ENCODE data around the gene LRRC47.
"Not testable (repeated sequence)": the region's sequence is repeated elsewhere in the genome, so short reads cannot be mapped to it uniquely, and the experiment has no call there.

The LRRC47 gene

DNA sequence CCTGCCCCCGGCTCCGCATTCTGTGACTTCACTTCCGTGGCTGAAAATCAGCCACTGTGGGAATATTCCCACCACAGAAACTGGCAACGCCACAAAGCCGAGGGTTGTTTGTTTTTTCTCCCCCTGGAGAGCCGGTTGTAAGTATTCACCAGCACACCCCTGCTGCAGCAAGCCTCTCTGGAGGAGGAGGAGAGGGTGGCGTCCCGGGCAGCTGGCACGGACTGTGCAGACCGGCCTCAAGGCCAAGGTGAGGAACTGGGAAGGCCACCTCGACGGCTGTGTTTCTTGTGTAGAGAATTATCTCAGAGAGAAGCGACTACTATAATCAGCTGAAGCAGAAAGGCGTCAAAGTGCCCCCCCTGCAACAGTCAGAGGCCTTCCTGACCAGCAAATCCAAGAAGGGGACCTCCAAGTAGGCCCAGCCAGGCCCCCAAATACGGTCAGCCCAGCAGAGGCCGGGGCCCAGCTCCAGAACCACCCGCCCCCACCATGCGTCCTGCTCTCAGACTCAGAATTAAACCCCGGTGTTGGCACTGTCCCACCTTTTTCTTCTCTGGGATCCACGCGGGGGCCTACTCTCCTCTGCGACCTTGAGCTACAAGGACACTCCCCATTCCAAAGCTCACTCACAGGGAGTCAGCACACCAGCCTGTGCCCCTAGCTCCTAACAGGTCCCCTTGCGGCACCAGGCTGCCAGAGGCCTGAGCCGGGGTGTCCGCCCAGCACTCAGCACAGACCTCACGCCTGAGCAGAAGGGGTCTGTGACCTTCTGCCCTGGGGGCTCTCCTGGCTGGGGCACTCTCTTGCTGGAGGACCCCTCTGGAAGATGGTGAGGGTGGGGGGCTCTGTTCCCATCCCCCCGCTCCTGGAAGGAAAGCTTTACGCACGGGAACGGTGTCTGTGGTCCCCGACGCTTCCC is 24.9 kb downstream of the LRRC47 start:
- DNase-seq (ENCODE audit: low spot score): no peak

DNA sequence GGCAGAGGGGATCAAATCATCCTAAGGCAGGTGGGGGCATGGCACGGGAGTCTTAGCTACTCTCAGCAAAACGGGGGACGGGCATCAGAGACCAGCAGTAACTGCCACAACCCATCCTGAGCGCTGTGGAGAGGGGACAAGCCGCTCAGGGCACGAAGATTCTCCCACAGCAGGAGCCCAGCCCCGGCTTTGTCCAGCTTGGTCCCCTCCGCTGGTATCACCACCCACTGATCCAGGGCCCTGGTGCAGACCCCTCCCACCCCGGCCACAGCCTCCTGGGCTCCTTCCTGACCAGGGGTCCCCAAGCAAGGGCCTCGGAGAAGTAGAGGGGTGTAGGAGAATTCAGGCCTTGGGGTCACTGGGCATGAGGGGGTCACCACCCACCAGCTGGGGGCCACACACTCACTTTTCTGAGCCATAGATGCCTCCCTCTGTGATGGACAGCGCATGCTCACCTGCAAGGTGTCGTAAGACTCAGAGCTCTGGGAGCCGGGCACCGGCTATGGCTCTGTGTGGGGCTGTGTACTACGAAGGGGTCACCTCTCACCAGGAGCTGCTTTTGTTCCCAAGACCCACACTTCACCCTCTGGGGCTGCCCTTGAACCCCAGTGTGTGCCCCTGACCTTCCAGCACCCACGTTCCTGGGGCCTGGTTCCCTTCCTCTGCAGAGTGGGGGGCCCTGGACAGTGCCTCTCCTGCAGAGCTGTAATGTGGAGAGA is 26.1 kb downstream of the LRRC47 start:
- DNase-seq (ENCODE audit: low spot score): no peak

DNA sequence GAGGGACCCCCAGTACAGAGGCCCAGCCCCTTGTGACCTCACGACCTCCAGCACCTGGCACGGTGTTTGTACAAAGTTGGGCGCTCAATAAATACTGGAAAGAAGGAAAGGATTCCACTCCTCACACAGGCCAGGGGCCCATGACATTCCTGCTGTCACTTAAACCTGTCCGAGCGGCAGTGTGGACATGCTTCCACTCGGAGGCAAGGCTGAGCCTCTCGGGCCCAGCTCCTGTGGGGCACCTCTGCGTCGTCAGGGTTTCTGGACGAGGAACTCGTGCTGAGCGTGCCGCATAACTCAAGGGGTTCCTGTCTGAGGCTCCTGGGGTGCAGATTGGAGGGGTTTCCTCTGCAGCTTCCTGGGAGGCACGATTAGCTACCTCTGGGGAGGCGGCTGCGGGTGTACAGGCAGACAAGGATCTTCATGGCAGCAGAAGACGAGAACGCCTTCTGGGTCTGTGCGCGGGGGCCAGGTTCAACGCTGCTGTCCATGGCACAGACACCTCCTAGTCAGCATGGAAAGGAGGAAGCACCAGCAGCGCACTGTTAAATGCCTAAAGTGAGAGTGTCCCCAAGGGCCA is 27.4 kb downstream of the LRRC47 start:
- no peak for DNase-seq (ENCODE audit: low spot score)

DNA sequence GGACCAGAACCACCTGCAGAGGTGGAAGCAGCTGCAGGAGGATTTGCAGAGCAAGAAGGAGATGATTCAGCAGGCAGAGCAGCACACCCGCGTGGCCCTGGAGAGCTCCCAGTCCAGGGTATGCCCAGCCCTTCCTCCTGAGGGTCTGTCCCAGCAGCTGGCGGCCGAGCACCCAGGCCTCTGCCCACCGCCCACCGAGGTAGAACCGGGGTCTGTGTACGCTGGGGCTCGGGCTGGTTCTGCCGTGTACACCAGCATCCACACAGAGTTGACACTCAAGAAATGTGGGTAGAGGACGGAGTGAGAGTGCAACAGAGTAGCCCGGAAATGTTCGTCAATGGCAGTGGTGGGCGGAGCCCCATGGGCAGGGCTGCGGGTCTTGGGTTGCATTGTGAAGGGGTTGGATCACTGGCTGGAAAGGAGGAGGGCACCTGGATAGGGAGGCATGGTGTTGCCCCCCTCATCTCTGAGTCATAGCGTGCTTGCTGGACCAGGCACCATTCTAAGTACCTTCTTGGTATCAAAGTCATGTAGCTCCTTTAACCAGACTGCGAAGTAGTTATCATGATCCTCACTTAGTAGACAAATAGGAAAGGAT is 28.9 kb downstream of the LRRC47 start:
- no peak for DNase-seq (ENCODE audit: low spot score)

DNA sequence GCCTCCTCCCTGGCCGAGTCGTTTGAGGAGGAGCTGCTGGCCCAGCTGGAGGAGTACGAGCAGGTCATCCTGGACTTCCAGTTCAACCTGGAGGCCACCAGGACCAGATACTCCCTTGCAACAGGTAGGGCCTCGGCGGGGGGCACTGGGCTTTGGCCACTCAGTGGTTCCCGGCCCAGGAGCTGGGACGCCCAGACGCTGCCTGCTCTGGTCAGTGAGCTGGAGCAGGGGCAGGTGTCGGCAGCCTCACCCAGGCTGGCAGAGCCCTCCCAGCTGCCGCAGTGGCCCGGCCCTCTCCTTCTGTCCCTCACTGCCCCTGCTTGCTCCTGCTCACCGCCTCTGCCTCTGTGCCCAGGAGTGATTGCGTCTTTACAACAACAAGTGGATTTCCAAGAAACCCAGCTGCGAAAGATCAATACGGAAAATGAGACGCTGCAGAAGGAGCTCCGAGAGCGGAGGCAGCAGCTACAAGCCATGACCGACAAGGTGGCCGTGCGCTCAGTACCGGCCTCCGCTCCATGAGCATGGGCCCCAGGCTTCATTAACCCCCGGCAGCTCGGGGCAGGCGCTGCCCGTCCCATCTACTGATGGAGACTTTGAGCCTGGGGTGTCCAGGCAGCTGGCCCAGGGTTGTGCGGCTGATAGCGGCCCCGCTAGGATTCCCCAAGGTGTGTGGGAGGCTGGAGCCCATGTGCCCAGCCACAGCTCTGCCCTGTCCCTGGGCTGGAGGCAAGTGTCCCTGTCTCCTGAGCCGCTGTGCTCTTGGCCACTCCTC is 32.8 kb downstream of the LRRC47 start:
- DNase-seq (ENCODE audit: low spot score): no peak

DNA sequence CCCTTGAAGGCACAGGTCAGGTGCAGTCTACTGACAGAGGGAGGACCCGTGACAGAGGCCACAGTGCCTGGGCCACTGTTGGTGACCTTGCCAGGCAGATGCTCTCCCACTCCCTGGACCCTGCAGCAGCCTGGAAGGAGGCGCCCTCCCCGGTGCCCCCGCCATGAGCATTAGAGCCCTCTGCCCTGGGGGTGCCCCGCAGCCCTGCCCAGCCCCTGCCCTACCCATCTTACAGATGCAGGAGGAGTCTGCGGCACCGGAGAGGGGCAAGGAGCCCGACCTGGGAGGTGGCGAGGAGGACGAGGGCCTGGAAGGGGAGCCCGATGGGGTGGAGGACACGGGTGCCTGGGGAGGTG is 33.4 kb downstream of the LRRC47 start:
- DNase-seq (ENCODE audit: low spot score): no peak

DNA sequence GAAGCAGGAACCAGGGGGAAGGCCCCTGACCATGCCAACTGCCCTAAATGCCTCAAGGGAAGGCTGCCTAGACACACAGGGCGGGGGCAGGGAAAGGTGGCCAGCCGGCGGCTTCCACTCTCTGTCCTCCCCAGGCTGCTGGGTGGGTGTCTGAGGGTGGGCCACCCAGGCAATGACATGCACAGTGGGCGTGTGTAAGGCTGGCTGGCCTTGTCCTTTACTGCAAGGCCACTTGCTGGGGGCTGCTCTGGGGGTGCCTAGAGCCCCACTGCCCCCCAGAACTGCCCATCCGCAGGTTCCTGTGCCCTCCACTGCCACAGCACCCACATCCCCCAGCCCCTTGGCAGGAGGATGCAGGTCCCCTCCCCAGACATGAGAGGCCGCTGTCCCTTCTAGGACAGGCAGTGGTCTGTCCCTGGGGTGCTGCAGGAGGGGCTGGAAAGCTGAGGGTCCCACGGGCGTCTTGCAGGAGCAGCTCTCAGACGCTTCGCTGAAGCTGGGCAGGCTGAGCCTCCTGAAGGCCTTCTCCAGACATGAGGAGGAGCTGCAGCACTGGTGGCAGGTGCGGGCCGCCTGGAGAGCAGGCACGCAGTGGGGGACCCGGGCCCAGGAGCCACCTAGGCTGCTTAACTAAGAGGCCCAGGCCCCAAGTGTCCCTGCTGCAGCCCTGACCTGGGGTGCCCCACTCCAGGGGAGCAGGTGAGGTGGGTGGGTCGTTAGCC is 34.0 kb downstream of the LRRC47 start:
- no peak for DNase-seq (ENCODE audit: low spot score)

DNA sequence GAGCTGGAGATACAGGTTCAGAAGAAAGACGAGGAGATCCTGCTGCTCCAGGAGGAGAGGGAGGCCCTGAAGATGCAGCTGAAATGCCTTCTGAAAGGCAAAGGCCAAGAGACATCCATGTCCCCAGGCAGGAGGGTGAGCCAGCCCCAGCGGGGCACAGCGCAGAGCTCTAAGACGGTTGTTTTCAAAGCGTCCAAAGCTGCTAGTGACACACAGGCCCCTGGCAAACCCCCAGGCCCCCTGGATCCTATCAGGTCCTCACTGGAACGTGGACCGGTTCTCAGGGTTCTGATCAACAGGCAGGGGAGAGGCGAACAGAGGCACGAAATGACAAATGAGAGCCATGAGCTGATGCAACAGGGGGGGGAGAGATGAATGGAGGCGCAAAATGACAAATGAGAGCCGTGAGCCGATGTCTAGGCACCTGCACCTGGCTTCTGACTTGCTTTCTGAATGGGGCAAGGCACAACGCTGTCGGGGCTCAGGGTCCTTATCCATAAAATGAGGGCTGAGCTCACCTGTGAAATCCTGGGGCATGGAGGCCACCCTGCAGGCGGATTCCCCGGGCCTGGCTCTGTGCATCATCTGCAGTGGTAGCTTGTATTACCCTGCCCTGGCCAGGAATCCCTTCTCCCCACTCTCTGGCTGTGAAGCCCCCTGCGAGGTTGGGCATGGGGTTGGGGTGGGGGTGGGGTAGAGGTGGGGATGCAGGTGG is 34.8 kb downstream of the LRRC47 start:
- DNase-seq (ENCODE audit: low spot score): no peak

DNA sequence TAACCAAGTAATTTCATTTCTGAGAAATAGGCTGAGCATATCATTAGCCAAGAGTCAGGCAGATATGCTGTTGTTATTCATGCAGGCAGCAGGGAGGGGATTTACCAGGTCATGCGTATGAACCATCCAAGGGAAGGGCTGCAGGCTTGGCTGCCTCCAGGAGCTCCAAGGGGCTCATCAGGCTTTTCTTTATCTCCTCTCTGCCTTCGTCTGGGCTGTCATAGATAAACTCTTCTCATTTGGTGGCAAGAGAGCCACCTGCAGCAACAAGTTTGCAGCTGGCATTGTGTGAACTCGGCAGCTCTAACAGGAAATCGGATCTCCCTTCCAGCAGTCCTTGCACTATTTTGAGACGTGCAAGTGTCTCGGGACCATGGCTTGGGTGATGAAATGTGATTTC is 36.5 kb downstream of the LRRC47 start:
- DNase-seq (ENCODE audit: low spot score): no peak

DNA sequence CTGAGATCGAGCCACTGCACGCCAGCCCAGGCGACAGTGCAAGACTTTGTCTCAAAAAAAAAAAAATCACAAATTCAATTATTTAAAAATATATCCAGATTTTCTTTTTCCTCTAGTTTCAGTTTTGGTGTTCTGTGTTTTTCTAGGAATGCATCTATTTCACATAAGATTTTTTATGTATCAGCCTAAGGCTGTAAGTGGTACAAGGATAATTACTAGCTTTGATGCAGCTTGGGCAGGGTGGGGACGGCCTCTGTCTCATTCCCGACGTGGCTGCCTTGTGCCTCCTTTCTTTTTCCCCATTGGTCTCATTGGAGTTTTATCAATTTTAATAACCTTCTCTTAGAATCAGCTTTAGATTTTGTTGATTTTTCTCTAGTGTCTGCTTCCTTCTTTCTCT is 37.1 kb downstream of the LRRC47 start:
- no peak for DNase-seq (ENCODE audit: low spot score)

DNA sequence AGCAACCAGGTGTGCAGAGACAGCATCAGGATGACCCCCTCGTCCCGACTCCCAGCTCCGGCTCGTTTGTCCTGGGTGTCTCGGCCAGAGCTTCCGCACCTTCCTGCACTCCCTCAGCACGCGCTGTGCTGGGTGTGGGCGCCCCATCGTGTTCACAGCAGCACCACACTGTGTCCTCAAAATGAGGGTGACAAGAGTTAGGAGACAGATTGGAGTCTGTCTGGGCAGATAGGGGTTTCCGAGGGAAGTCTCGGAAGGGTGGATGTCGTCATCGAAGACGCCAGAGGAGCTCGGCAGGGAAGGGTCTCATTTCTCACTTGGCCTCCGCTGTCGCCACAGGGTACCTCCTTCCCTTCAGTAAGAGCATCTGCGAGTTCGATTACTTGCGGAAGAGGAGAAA is 39.9 kb downstream of the LRRC47 start:
- no peak for DNase-seq (ENCODE audit: low spot score)

DNA sequence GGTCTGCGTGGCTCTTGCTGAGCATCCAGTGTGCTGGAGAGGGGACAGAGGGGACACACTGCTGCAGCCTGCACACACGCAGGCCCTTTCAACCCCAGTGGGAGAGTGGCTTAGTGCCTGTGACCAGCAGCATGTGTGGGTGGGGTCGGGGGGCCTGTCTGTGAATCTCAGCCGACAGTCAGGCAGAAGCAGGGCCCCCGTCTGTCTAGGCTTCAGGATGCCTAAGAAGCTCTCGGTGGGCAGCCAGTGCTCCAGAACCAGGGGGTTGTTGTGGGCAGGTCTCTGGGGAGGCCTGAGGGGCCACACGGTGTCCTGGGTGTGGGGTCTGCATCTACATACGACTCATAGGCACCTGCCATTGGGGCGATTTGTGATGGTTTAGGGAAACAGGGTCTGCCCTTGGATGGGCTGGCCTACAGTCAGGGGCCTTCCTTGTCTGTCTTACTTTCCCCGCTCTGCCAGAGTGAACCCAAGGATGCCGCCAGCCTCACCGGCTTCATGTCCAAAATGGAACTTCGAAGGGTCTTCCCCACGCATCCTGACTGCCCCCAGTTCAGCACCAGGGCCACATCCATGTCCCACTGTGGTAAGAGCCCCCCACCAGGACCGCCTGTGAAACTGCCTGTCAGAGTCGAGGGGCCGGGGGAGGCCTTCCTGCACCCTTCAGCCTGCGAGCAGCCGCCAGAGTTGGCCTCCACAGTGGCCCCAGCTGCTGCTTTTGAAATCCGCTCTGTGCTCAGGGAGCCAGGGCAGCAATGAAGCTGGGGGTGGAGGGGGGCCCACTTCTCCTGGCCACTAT is 42.4 kb downstream of the LRRC47 start:
- DNase-seq (ENCODE audit: low spot score): no peak

DNA sequence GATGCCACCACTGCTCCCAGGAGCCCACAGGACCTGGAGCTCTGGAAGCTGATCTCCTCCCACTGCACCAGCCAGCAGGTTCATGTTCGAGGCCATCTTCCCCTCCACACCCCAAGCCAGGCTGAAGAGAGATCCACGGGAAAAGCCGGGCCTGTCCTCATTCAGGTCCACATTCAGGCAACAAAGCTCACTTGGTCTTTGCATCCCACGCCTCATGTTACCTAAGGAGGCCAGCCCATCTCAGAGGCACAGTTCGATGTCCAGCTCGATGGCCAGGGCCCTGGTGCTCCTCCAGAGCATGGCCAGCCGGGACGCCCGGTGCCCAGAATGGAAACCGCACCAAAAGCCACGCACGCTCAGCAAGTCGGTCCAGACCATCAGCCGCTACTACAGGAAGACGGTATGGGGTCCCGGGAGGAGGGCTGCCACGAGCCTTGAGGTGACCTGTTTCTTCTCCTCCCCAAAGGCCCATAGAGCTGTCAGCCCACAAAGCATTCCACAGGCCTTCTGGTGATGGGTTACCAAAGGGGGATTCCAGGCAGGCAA is 43.8 kb downstream of the LRRC47 start, which contains the start of gene CCDC27:
CCDC27 (plus strand) TSS at position 51 of the 546 bp plus-strand sequence; CDS start at position 83, 32 bp downstream.
- no peak for DNase-seq (ENCODE audit: low spot score)

DNA sequence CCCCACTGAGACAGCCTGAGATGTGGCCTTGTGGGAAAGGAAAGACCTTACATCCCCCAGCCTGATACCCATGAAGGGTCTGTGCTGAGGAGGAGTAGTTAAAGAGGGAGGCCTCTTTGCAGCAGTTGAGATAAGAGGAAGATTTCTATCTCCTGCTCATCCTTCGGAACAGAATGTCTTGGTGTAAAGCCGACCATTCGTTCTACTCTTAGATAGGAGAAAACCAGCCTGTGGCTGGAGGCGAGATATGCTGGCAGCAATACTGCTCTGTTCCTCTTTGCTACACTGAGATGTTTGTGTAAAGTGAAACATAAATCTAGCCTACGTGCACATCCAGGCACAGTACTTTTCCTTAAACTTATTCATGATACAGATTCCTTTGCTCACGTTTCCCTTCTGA is 45.6 kb downstream of the LRRC47 start:
- no peak for DNase-seq (ENCODE audit: low spot score)

DNA sequence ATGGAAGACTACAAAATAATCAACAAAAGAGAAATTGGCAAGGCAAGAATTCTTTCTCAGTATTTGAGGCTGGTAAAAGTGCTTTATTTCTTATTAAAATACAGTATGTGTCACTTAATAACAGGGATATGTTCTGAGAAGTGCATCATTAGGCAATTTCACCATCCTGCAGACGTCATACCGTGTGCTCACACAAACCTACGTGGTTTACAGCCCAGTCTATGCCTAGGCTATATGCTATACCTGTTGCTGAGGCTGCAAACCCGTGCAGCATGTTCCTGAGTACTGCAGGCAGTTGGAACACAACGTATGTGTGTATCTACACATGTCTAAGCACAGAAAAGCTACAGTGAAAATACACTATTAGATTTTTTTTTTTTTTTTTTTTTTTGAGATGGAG is 46.8 kb downstream of the LRRC47 start:
- no peak for DNase-seq (ENCODE audit: low spot score)

DNA sequence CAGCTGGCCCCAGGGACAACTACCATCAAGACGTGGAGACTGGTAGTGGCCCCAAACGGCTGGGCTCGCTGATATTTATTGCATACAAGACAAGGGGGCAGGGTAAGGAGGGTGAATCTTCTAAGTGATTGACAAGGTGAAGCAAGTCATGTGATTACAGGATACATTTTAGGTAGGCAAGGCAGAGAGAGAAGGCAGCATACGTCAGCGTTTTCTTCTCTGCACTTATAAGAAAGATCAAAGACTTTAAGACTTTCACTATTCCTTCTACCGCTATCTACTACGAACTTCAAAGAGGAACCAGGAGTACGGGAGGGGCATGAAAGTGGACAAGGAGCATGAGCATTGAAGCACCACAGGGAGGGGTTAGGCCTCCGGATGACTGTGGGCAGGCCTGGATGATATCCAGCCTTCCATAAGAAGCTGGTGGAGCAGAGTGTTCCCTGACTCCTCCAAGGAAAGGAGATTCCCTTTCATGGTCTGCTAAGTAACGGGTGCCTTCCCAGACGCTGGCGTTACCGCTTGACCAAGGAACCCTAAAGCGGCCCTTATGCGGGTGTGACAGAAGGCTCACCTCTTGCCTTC is 47.9 kb downstream of the LRRC47 start:
- DNase-seq (ENCODE audit: low spot score): not testable (repeated sequence)

DNA sequence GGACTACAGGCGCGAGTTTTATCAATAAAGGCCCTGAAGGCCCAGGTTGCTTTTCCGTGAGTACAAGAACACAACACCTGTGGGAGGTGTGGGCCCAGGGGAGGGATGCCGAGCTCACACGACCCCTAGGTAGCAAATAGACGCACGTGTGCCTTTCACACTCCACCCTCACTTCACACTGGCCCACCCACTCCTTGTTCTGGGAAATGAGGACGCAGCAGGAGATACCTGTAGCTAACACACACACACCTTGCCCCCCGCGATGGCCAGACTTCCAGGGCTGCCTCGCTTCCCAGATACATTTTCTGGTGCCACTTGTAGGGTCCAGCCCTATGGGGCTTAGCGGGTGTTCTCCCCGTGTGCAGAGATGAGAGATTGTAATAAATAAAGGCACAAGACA is 48.4 kb downstream of the LRRC47 start:
- no peak for DNase-seq (ENCODE audit: low spot score)

DNA sequence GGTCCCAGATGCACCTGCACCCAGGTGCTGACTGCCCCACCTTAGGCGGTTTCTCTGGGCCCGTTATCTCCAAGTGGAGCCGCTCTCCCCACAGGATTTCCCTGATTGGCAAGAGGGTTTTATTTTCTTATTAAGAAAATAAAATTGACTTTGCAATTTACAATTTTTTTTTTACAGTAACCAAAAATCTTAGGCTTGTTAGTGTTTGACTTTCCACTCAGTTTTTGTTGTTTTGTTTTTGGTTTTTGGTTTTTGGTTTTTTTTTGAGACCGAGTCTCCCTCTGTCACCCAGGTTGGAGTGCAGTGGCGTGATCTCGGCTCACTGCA is 48.8 kb downstream of the LRRC47 start:
- no peak for DNase-seq (ENCODE audit: low spot score)

Measured in hepatic stellate cell (primary cell).